SK-N-SH treated with all-trans-retinoic acid at 6 μM for 48 hours (cell line): ENCODE results near the gene SLC39A10.

ENCODE experiments used
- BACH2 ChIP-seq: fragments of 250-450 bp; sonication (Bioruptor Pico); IDR thresholded peaks from 2 replicates; pipeline ENCODE4 v1.9.0; 2021; ENCODE audit warnings: mild to moderate bottlenecking, borderline replicate concordance
- CSDC2 ChIP-seq: fragments of 250-450 bp; sonication (Bioruptor Pico); IDR thresholded peaks from 2 replicates; pipeline ENCODE4 v1.5.0; 2020; ENCODE audit warnings: mild to moderate bottlenecking, moderate library complexity
- GLIS3 ChIP-seq: fragments of 250-450 bp; sonication (Bioruptor Pico); IDR thresholded peaks from 2 replicates; pipeline ENCODE4 v1.5.0; 2020; ENCODE audit warnings: mild to moderate bottlenecking, moderate library complexity
- RARB ChIP-seq: fragments of 250-450 bp; sonication (Bioruptor Pico); IDR thresholded peaks from 2 replicates; pipeline ENCODE4 v1.8.0; 2021; ENCODE audit warnings: mild to moderate bottlenecking, moderate library complexity
- ZC3H10 ChIP-seq: fragments of 250-450 bp; sonication (Bioruptor Pico); IDR thresholded peaks from 2 replicates; pipeline ENCODE4 v1.5.1; 2021; ENCODE audit warnings: mild to moderate bottlenecking, moderate library complexity
- ZFP3 ChIP-seq: fragments of 250-450 bp; sonication (Bioruptor Pico); IDR thresholded peaks from 2 replicates; pipeline ENCODE4 v1.5.0; 2020; ENCODE audit warnings: mild to moderate bottlenecking, moderate library complexity
- TF ChIP-seq, protein P1 (sequence below): fragments of 250-450 bp; sonication (Bioruptor Pico); IDR thresholded peaks from 2 replicates; pipeline ENCODE4 v1.5.1; 2020; ENCODE audit warnings: low read depth, mild to moderate bottlenecking, moderate library complexity
- TF ChIP-seq, protein P2 (sequence below): fragments of 250-450 bp; sonication (Bioruptor Pico); IDR thresholded peaks from 2 replicates; pipeline ENCODE4 v1.8.0; 2020; ENCODE audit warnings: mild to moderate bottlenecking, moderate library complexity, borderline replicate concordance

DNA sequence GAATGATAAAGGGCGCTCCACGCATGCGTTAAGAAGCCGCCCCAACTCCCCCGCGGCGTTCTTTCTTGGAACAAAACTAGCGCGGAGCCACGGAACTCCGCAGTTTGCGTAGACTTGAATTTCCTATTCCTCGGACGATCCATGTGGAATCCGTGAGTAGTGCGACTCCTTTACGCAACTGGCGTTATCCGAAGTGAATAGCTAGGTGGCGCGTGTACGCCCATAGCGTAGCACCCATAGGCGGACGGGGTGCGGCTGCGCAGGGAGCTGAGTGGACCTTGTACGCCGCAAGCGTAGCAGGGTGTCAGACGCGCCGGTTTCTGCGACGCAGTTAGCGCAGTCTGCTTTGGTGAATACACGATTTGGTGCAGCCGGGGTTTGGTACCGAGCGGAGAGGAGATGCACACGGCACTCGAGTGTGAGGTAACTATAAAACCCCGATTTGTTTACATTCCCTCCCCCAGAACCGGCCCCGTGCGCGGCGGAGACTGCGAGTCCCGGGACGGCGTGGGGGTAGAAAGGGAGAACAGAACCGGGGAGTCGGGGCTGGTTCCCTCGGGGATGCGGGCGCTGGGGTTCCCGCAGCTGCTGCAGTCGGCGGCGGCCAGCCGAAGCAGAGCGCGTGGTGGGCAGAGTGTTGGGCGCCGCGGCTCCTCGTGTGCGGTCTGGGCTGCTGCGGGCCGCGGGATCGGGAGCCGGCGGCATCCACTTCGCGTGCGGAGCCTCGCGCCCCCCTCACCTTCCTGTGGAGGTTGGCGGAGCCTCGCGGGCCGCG lies at the start of gene SLC39A10:
- TF ChIP-seq ZFP3 (CRISPR knock-in tag) (peak; percentile 28; the same call in 1 of the 2 replicates), ZC3H10 (CRISPR knock-in tag) (no peak), RARB (CRISPR knock-in tag) (no peak), CSDC2 (CRISPR knock-in tag) (no peak), BACH2 (no peak), GLIS3 (CRISPR knock-in tag) (peak; percentile 47; the same call in 1 of the 2 replicates)
- TF ChIP-seq, protein P1, sequence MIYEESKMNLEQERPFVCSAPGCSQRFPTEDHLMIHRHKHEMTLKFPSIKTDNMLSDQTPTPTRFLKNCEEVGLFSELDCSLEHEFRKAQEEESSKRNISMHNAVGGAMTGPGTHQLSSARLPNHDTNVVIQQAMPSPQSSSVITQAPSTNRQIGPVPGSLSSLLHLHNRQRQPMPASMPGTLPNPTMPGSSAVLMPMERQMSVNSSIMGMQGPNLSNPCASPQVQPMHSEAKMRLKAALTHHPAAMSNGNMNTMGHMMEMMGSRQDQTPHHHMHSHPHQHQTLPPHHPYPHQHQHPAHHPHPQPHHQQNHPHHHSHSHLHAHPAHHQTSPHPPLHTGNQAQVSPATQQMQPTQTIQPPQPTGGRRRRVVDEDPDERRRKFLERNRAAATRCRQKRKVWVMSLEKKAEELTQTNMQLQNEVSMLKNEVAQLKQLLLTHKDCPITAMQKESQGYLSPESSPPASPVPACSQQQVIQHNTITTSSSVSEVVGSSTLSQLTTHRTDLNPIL, result no peak
- TF ChIP-seq, protein P2, sequence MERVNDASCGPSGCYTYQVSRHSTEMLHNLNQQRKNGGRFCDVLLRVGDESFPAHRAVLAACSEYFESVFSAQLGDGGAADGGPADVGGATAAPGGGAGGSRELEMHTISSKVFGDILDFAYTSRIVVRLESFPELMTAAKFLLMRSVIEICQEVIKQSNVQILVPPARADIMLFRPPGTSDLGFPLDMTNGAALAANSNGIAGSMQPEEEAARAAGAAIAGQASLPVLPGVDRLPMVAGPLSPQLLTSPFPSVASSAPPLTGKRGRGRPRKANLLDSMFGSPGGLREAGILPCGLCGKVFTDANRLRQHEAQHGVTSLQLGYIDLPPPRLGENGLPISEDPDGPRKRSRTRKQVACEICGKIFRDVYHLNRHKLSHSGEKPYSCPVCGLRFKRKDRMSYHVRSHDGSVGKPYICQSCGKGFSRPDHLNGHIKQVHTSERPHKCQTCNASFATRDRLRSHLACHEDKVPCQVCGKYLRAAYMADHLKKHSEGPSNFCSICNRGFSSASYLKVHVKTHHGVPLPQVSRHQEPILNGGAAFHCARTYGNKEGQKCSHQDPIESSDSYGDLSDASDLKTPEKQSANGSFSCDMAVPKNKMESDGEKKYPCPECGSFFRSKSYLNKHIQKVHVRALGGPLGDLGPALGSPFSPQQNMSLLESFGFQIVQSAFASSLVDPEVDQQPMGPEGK (CRISPR knock-in tag), result no peak; the same call in 1 of the 2 replicates
